Keratinocyte (primary cell): ENCODE data around the gene MMD2. TPM values are rescaled to one million over a fixed set of nuclear protein-coding genes. Genes with fewer than 3 reads are reported as not detected.

ENCODE experiments used
- DNase-seq: peaks from one replicate; pipeline ENCODE4 v3.0.0-alpha.2; 2011; ENCODE audit warnings: low read depth, missing footprints, low spot score
- FAIRE-seq: peaks from 2 replicates; lab custom pipeline; 2011; peaks lifted over from hg19 to GRCh38; lab: Jason Lieb, UNC
- H2AFZ ChIP-seq: 2 replicates; pipeline ENCODE4 v1.6.0; 2012; ENCODE audit warnings: low read length, control low read depth, inconsistent platforms; ENCODE audit not compliant: control insufficient read depth
- H3K27ac ChIP-seq: 2 replicates; pipeline ENCODE4 v1.5.1; 2011; ENCODE audit warnings: low read length; ENCODE audit not compliant: control insufficient read depth, insufficient read depth
- H3K27me3 ChIP-seq: 3 replicates; pipeline ENCODE4 v1.6.0; 2011; ENCODE audit warnings: low read length; ENCODE audit not compliant: control insufficient read depth, insufficient read depth; ENCODE audit errors: extremely low read depth
- H3K36me3 ChIP-seq, 2 experiments: 2 replicates in 1 of 2; 3 replicates in 1 of 2; pipeline ENCODE4 v1.5.1; 2011; ENCODE audit warnings: low read length in 2 of 2, mild to moderate bottlenecking in 1 of 2; ENCODE audit not compliant: control insufficient read depth in 2 of 2, insufficient read depth in 2 of 2; ENCODE audit errors: extremely low read depth in 1 of 2
- H3K4me1 ChIP-seq: 3 replicates; pipeline ENCODE4 v1.5.1; 2011; ENCODE audit warnings: low read length; ENCODE audit not compliant: control insufficient read depth, insufficient read depth; ENCODE audit errors: extremely low read depth
- H3K4me2 ChIP-seq: 3 replicates; pipeline ENCODE4 v1.6.0; 2011; ENCODE audit warnings: low read depth, low read length; ENCODE audit not compliant: control insufficient read depth, insufficient read depth; ENCODE audit errors: extremely low read depth
- H3K4me3 ChIP-seq, 3 experiments: fragments of 200-600 bp in 1 of 3; sonication (generic) in 1 of 3; 2 replicates in 2 of 3; 3 replicates in 1 of 3; pipeline ENCODE4 v1.5.1; 2011 to 2016; ENCODE audit warnings: low read length in 3 of 3, mild to moderate bottlenecking in 3 of 3, control low read depth in 2 of 3, inconsistent platforms in 1 of 3, low read depth in 1 of 3, mixed read lengths in 1 of 3, mixed run types in 1 of 3, moderate library complexity in 1 of 3; ENCODE audit not compliant: control insufficient read depth in 2 of 3, insufficient read depth in 2 of 3; ENCODE audit errors: extremely low read depth in 1 of 3
- H3K79me2 ChIP-seq: 2 replicates; pipeline ENCODE4 v1.6.0; 2012; ENCODE audit warnings: low read length; ENCODE audit not compliant: control insufficient read depth, insufficient read depth
- H3K9ac ChIP-seq: 3 replicates; pipeline ENCODE4 v1.6.0; 2011; ENCODE audit warnings: low read length; ENCODE audit not compliant: control insufficient read depth, insufficient read depth; ENCODE audit errors: extremely low read depth
- H3K9me1 ChIP-seq: 3 replicates; pipeline ENCODE4 v1.6.0; 2011; ENCODE audit warnings: low read length; ENCODE audit not compliant: control insufficient read depth, insufficient read depth; ENCODE audit errors: extremely low read depth
- H3K9me3 ChIP-seq: 2 replicates; pipeline ENCODE4 v1.5.1; 2012; ENCODE audit warnings: low read depth, low read length; ENCODE audit not compliant: control insufficient read depth
- H4K20me1 ChIP-seq: 3 replicates; pipeline ENCODE4 v1.6.0; 2011; ENCODE audit warnings: low read length; ENCODE audit not compliant: control insufficient read depth, insufficient read depth; ENCODE audit errors: extremely low read depth
- CTCF ChIP-seq, 3 experiments: IDR thresholded peaks in 1 of 3; conservative IDR thresholded peaks in 1 of 3; optimal IDR thresholded peaks in 1 of 3; 2 replicates in 2 of 3; 3 replicates in 1 of 3; pipeline versions ENCODE3 to v1.5.1; 2011; ENCODE audit warnings: low read length in 3 of 3, mild to moderate bottlenecking in 3 of 3, moderate library complexity in 2 of 3, control low read depth in 1 of 3, inconsistent platforms in 1 of 3; ENCODE audit not compliant: insufficient read depth in 2 of 3; ENCODE audit errors: extremely low read depth in 1 of 3
- EZH2 ChIP-seq: IDR thresholded peaks from one replicate; pipeline ENCODE4 v1.6.1; 2012; ENCODE audit warnings: inconsistent platforms, mild to moderate bottlenecking, low read length, moderate library complexity
- dilution Hi-C: fragments of 300-500 bp; cut with MboI; formaldehyde crosslinking; loops from one replicate; pipeline ENCODE4 v1.7.0; 2020; ENCODE audit warnings: low sequenced_read_pairs; ENCODE audit not compliant: extremely low pct_ligation_motif_present
- polyA plus RNA-seq, 5 experiments: library from polyadenylated mRNA; depleted of rRNA in 3 of 5; stranded (reverse) in 3 of 5; stranded (forward) in 1 of 5; unstranded in 1 of 5; fragments of >200 nt; gene quantifications; 1 replicate in 1 of 5; 2 replicates in 3 of 5; 3 replicates in 1 of 5; pipeline versions ENCODE4 v1.2.1 to v1.2.3, GENCODE V29; 2011 to 2012; ENCODE audit warnings: missing spikeins in 2 of 5, low read depth in 1 of 5, low replicate concordance in 1 of 5

The MMD2 gene
- polyA plus RNA-seq, 1 donor (not counting 4 experiments of a cell fraction or from before 2014, with no cell fraction given), result not detected

GRCh38 chr7:4928445-4928844 lies 30.5 kb downstream of the MMD2 start:
- no peak overlapping the region for H3K27ac ChIP-seq
- H3K27me3 ChIP-seq, result no peaks in the 10 kb centered on the region
- no peaks in the 10 kb centered on the region for H3K79me2 ChIP-seq
- no peak for DNase-seq
- no peaks in the 10 kb centered on the region for H3K36me3 ChIP-seq
- no peak overlapping the region for H3K4me3 ChIP-seq
- no peak overlapping the region for H3K9ac ChIP-seq
- no peak for FAIRE-seq
- H3K9me1 ChIP-seq, result no peaks in the 10 kb centered on the region
- H4K20me1 ChIP-seq, result no peaks in the 10 kb centered on the region
- H3K9me3 ChIP-seq, result no peaks in the 10 kb centered on the region
- no peak for TF ChIP-seq CTCF (optimal IDR thresholded peaks at IDR 0.05 in 1 of 3, IDR thresholded peaks at IDR 0.05 in 1 of 3, conservative IDR thresholded peaks at IDR 0.05 in 1 of 3; ENCODE audit: extremely low read depth in 1 of 3, insufficient read depth in 2 of 3, low read length in 3 of 3)
- TF ChIP-seq EZH2, result no peak
- no peak overlapping the region for H2AFZ ChIP-seq
- dilution Hi-C loops, result no loop called here
- no peak overlapping the region for H3K4me2 ChIP-seq
- no peaks in the 10 kb centered on the region for H3K4me1 ChIP-seq

GRCh38 chr7:4919969-4920766 lies 38.8 kb downstream of the MMD2 start:
- Histone ChIP-seq H3K9me3 (no peaks in the 10 kb centered on the region), H3K4me1 (no peaks in the 10 kb centered on the region), H3K79me2 (no peaks in the 10 kb centered on the region), H3K27me3 (no peaks in the 10 kb centered on the region), H2AFZ (no peak overlapping the region), H4K20me1 (no peaks in the 10 kb centered on the region), H3K27ac (no peak overlapping the region), H3K4me2 (no peak overlapping the region), H3K9ac (no peak overlapping the region), H3K9me1 (no peaks in the 10 kb centered on the region), H3K4me3 (no peak overlapping the region), H3K36me3 (no peaks in the 10 kb centered on the region)
- DNase-seq (no peak), FAIRE-seq (no peak)
- TF ChIP-seq CTCF (optimal IDR thresholded peaks at IDR 0.05 in 1 of 3, IDR thresholded peaks at IDR 0.05 in 1 of 3, conservative IDR thresholded peaks at IDR 0.05 in 1 of 3; ENCODE audit: extremely low read depth in 1 of 3, insufficient read depth in 2 of 3, low read length in 3 of 3), result no peak
- no peak for TF ChIP-seq EZH2
- dilution Hi-C loops, result no loop called here
